Keratinocyte (primary cell): ENCODE results near the gene WDR49. TPM values are rescaled to one million over a fixed set of nuclear protein-coding genes. Genes with fewer than 3 reads are reported as not detected.

ENCODE experiments used
- DNase-seq: peaks from one replicate; pipeline ENCODE4 v3.0.0-alpha.2; 2011; ENCODE audit warnings: low read depth, missing footprints, low spot score
- FAIRE-seq: peaks from 2 replicates; lab custom pipeline; 2011; peaks lifted over from hg19 to GRCh38; lab: Jason Lieb, UNC
- H2AFZ ChIP-seq: 2 replicates; pipeline ENCODE4 v1.6.0; 2012; ENCODE audit warnings: low read length, control low read depth, inconsistent platforms; ENCODE audit not compliant: control insufficient read depth
- H3K27ac ChIP-seq: 2 replicates; pipeline ENCODE4 v1.5.1; 2011; ENCODE audit warnings: low read length; ENCODE audit not compliant: control insufficient read depth, insufficient read depth
- H3K27me3 ChIP-seq: 3 replicates; pipeline ENCODE4 v1.6.0; 2011; ENCODE audit warnings: low read length; ENCODE audit not compliant: control insufficient read depth, insufficient read depth; ENCODE audit errors: extremely low read depth
- H3K36me3 ChIP-seq, 2 experiments: 2 replicates in 1 of 2; 3 replicates in 1 of 2; pipeline ENCODE4 v1.5.1; 2011; ENCODE audit warnings: low read length in 2 of 2, mild to moderate bottlenecking in 1 of 2; ENCODE audit not compliant: control insufficient read depth in 2 of 2, insufficient read depth in 2 of 2; ENCODE audit errors: extremely low read depth in 1 of 2
- H3K4me1 ChIP-seq: 3 replicates; pipeline ENCODE4 v1.5.1; 2011; ENCODE audit warnings: low read length; ENCODE audit not compliant: control insufficient read depth, insufficient read depth; ENCODE audit errors: extremely low read depth
- H3K4me2 ChIP-seq: 3 replicates; pipeline ENCODE4 v1.6.0; 2011; ENCODE audit warnings: low read depth, low read length; ENCODE audit not compliant: control insufficient read depth, insufficient read depth; ENCODE audit errors: extremely low read depth
- H3K4me3 ChIP-seq, 3 experiments: fragments of 200-600 bp in 1 of 3; sonication (generic) in 1 of 3; 2 replicates in 2 of 3; 3 replicates in 1 of 3; pipeline ENCODE4 v1.5.1; 2011 to 2016; ENCODE audit warnings: low read length in 3 of 3, mild to moderate bottlenecking in 3 of 3, control low read depth in 2 of 3, inconsistent platforms in 1 of 3, low read depth in 1 of 3, mixed read lengths in 1 of 3, mixed run types in 1 of 3, moderate library complexity in 1 of 3; ENCODE audit not compliant: control insufficient read depth in 2 of 3, insufficient read depth in 2 of 3; ENCODE audit errors: extremely low read depth in 1 of 3
- H3K79me2 ChIP-seq: 2 replicates; pipeline ENCODE4 v1.6.0; 2012; ENCODE audit warnings: low read length; ENCODE audit not compliant: control insufficient read depth, insufficient read depth
- H3K9ac ChIP-seq: 3 replicates; pipeline ENCODE4 v1.6.0; 2011; ENCODE audit warnings: low read length; ENCODE audit not compliant: control insufficient read depth, insufficient read depth; ENCODE audit errors: extremely low read depth
- H3K9me1 ChIP-seq: 3 replicates; pipeline ENCODE4 v1.6.0; 2011; ENCODE audit warnings: low read length; ENCODE audit not compliant: control insufficient read depth, insufficient read depth; ENCODE audit errors: extremely low read depth
- H3K9me3 ChIP-seq: 2 replicates; pipeline ENCODE4 v1.5.1; 2012; ENCODE audit warnings: low read depth, low read length; ENCODE audit not compliant: control insufficient read depth
- H4K20me1 ChIP-seq: 3 replicates; pipeline ENCODE4 v1.6.0; 2011; ENCODE audit warnings: low read length; ENCODE audit not compliant: control insufficient read depth, insufficient read depth; ENCODE audit errors: extremely low read depth
- EZH2 ChIP-seq: IDR thresholded peaks from one replicate; pipeline ENCODE4 v1.6.1; 2012; ENCODE audit warnings: inconsistent platforms, mild to moderate bottlenecking, low read length, moderate library complexity
- dilution Hi-C: fragments of 300-500 bp; cut with MboI; formaldehyde crosslinking; loops from one replicate; pipeline ENCODE4 v1.7.0; 2020; ENCODE audit warnings: low sequenced_read_pairs; ENCODE audit not compliant: extremely low pct_ligation_motif_present
- polyA plus RNA-seq, 5 experiments: library from polyadenylated mRNA; depleted of rRNA in 3 of 5; stranded (reverse) in 3 of 5; stranded (forward) in 1 of 5; unstranded in 1 of 5; fragments of >200 nt; gene quantifications; 1 replicate in 1 of 5; 2 replicates in 3 of 5; 3 replicates in 1 of 5; pipeline versions ENCODE4 v1.2.1 to v1.2.3, GENCODE V29; 2011 to 2012; ENCODE audit warnings: missing spikeins in 2 of 5, low read depth in 1 of 5, low replicate concordance in 1 of 5
- TF ChIP-seq, protein P1 (sequence below), 3 experiments: IDR thresholded peaks in 1 of 3; conservative IDR thresholded peaks in 1 of 3; optimal IDR thresholded peaks in 1 of 3; 2 replicates in 2 of 3; 3 replicates in 1 of 3; pipeline versions ENCODE3 to v1.5.1; 2011; ENCODE audit warnings: low read length in 3 of 3, mild to moderate bottlenecking in 3 of 3, moderate library complexity in 2 of 3, control low read depth in 1 of 3, inconsistent platforms in 1 of 3; ENCODE audit not compliant: insufficient read depth in 2 of 3; ENCODE audit errors: extremely low read depth in 1 of 3

WDR49 gene
- polyA plus RNA-seq, 1 donor (not counting 4 experiments of a cell fraction or from before 2014, with no cell fraction given): not detected

DNA sequence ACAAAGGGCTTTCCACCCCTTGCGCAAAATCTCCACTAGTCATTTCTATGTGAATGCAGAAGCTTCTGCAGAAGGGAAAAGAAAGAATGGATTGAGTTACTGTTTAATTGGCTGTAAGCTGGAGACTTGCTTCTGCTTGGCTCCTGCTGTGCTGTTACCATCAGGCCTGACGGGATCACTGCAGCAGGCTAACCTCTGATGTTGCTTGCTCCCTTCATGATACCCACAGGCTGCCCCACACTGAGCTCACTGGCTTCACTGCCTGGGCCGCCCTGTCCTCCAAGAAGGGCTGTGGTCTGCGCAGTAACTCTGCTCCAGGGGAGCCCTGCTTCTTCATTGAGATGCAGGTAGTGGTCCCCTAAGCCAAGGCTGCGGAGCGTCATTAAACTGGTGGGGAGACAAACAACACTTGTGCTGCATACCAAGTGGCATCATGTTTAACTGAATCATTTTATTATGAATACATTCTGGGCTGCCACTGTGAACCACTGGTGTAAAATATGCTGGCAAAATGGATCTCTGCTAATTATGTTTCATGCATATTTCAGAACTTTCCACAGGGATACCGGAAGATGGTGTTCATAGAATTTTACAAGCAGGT lies 78.6 kb downstream of the WDR49 start:
- no peaks in the 10 kb centered on the region for H3K27me3 ChIP-seq
- no peaks in the 10 kb centered on the region for H3K9me1 ChIP-seq
- no peaks in the 10 kb centered on the region for H4K20me1 ChIP-seq
- DNase-seq: no peak
- no peak overlapping the region for H3K9ac ChIP-seq
- H3K9me3 ChIP-seq: no peaks in the 10 kb centered on the region
- H3K4me1 ChIP-seq: no peaks in the 10 kb centered on the region
- no peak overlapping the region for H2AFZ ChIP-seq
- no peaks in the 10 kb centered on the region for H3K36me3 ChIP-seq
- dilution Hi-C loops: no loop called here
- TF ChIP-seq, protein P1, sequence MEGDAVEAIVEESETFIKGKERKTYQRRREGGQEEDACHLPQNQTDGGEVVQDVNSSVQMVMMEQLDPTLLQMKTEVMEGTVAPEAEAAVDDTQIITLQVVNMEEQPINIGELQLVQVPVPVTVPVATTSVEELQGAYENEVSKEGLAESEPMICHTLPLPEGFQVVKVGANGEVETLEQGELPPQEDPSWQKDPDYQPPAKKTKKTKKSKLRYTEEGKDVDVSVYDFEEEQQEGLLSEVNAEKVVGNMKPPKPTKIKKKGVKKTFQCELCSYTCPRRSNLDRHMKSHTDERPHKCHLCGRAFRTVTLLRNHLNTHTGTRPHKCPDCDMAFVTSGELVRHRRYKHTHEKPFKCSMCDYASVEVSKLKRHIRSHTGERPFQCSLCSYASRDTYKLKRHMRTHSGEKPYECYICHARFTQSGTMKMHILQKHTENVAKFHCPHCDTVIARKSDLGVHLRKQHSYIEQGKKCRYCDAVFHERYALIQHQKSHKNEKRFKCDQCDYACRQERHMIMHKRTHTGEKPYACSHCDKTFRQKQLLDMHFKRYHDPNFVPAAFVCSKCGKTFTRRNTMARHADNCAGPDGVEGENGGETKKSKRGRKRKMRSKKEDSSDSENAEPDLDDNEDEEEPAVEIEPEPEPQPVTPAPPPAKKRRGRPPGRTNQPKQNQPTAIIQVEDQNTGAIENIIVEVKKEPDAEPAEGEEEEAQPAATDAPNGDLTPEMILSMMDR (optimal IDR thresholded peaks at IDR 0.05 in 1 of 3, IDR thresholded peaks at IDR 0.05 in 1 of 3, conservative IDR thresholded peaks at IDR 0.05 in 1 of 3; ENCODE audit: extremely low read depth in 1 of 3, insufficient read depth in 2 of 3, low read length in 3 of 3): no peak
- H3K4me2 ChIP-seq: no peak overlapping the region
- H3K4me3 ChIP-seq: no peak overlapping the region
- no peak overlapping the region for H3K27ac ChIP-seq
- FAIRE-seq: no peak
- H3K79me2 ChIP-seq: no peaks in the 10 kb centered on the region

DNA sequence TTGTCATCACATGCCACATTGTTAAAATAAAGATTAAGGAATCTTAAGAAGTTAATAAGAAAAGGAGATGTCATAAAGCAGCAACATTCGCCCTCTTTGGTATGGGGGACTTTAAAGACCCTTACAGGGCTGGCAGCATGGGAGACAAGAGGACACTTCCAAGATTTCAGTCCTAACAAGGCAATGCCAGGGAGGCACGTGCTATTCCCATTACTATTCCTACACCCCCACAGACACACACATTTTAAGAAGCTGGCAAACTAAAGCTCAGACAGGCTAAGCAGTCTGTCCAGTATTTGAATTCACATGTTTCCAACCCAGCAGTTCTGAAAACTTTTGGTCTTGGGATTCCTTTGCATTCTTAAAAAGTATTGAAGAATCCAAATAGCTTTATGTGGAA lies 80.8 kb downstream of the WDR49 start:
- Histone ChIP-seq H2AFZ (no peak overlapping the region), H3K27ac (no peak overlapping the region), H3K4me1 (no peaks in the 10 kb centered on the region), H3K36me3 (no peaks in the 10 kb centered on the region), H3K79me2 (no peaks in the 10 kb centered on the region), H3K9ac (no peak overlapping the region), H3K27me3 (no peaks in the 10 kb centered on the region), H3K4me3 (no peak overlapping the region), H3K9me3 (no peaks in the 10 kb centered on the region), H4K20me1 (no peaks in the 10 kb centered on the region), H3K9me1 (no peaks in the 10 kb centered on the region), H3K4me2 (no peak overlapping the region)
- FAIRE-seq (no peak), DNase-seq (no peak)
- TF ChIP-seq, protein P1 (optimal IDR thresholded peaks at IDR 0.05 in 1 of 3, IDR thresholded peaks at IDR 0.05 in 1 of 3, conservative IDR thresholded peaks at IDR 0.05 in 1 of 3; ENCODE audit: extremely low read depth in 1 of 3, insufficient read depth in 2 of 3, low read length in 3 of 3): no peak
- TF ChIP-seq EZH2: no peak
- dilution Hi-C loops: no loop called here
